DMS153 treated with DMSO at 0.1 percent for 48 hours (cell line): Measurements from ENCODE around the gene MAMDC2.

Experiments
- DNase-seq: peaks from one replicate; lab custom pipeline; 2025; ENCODE audit not compliant: unreplicated experiment; lab: John Stamatoyannopoulos, UW

MAMDC2 gene

GRCh38 chr9:70043689-70044489, at the start of gene MAMDC2:
Gene MAMDC2 (plus strand): TSS chr9:70043848. CDS start chr9:70044198, 350 bp downstream.
- DNase-seq, result no peak

- no peak for DNase-seq
Observed at GRCh38 chr9:69995846-69996245, 47.8 kb upstream of the MAMDC2 start.

GRCh38 chr9:69996967-69997366, 46.7 kb upstream of the MAMDC2 start:
- no peak for DNase-seq

GRCh38 chr9:69997524-69997923, 46.1 kb upstream of the MAMDC2 start:
- no peak for DNase-seq

- DNase-seq, result no peak
Observed at GRCh38 chr9:69999315-69999714, 44.3 kb upstream of the MAMDC2 start.

GRCh38 chr9:70000469-70000868, 43.2 kb upstream of the MAMDC2 start:
- no peak for DNase-seq

GRCh38 chr9:70003901-70004714, 39.5 kb upstream of the MAMDC2 start:
- no peak for DNase-seq

- DNase-seq, result no peak
Observed at GRCh38 chr9:70006306-70006705, 37.3 kb upstream of the MAMDC2 start.

- no peak for DNase-seq
Observed at GRCh38 chr9:70007831-70008230, 35.8 kb upstream of the MAMDC2 start.

GRCh38 chr9:70010015-70010414, 33.6 kb upstream of the MAMDC2 start:
- no peak for DNase-seq

- DNase-seq, result no peak
Observed at GRCh38 chr9:70011366-70011765, 32.3 kb upstream of the MAMDC2 start.

- no peak for DNase-seq
Observed at GRCh38 chr9:70012569-70012968, 31.1 kb upstream of the MAMDC2 start.

GRCh38 chr9:70013598-70014196, 30.0 kb upstream of the MAMDC2 start:
- no peak for DNase-seq

- DNase-seq, result no peak
Observed at GRCh38 chr9:70015099-70015498, 28.5 kb upstream of the MAMDC2 start.

- DNase-seq, result no peak
Observed at GRCh38 chr9:70020217-70020616, 23.4 kb upstream of the MAMDC2 start.

- no peak for DNase-seq
Observed at GRCh38 chr9:70020991-70021571, 22.6 kb upstream of the MAMDC2 start.

- DNase-seq, result no peak
Observed at GRCh38 chr9:70028287-70028686, 15.4 kb upstream of the MAMDC2 start.

- no peak for DNase-seq
Observed at GRCh38 chr9:70030156-70030555, 13.5 kb upstream of the MAMDC2 start.

GRCh38 chr9:70031141-70031545, 12.5 kb upstream of the MAMDC2 start:
- DNase-seq, result no peak

- DNase-seq, result no peak
Observed at GRCh38 chr9:70034271-70034711, 9.4 kb upstream of the MAMDC2 start.

- DNase-seq, result no peak
Observed at GRCh38 chr9:70035691-70036090, 8.0 kb upstream of the MAMDC2 start.
